ENCODE measurements around the gene ASTN2.

ASTN2 gene

GRCh38 chr9:116483622-116484491 lies 931.0 kb downstream of the ASTN2 start:
- Histone ChIP-seq H3K4me3 (no peak overlapping the region), H3K27ac (peak overlapping the region; percentile 59)
- no peak for TF ChIP-seq CTCF (IDR thresholded peaks at IDR 0.05)
- no peak for DNase-seq (ENCODE audit: low spot score)

- Histone ChIP-seq H3K27ac (peak overlapping the region; percentile 19 to 59), H3K4me3 (no peak overlapping the region)
- no peak for DNase-seq (ENCODE audit: low spot score)
- TF ChIP-seq CTCF (IDR thresholded peaks at IDR 0.05): no peak
Observed at GRCh38 chr9:116482740-116483139, 932.1 kb downstream of the ASTN2 start.

GRCh38 chr9:116480700-116481099 lies 934.2 kb downstream of the ASTN2 start:
- Histone ChIP-seq H3K27ac (no peak overlapping the region), H3K4me3 (no peak overlapping the region)
- TF ChIP-seq CTCF (IDR thresholded peaks at IDR 0.05): no peak
- no peak for DNase-seq (ENCODE audit: low spot score)

- TF ChIP-seq CTCF (IDR thresholded peaks at IDR 0.05): no peak
- DNase-seq (ENCODE audit: low spot score): no peak
- Histone ChIP-seq H3K27ac (no peak overlapping the region), H3K4me3 (no peak overlapping the region)
Observed at GRCh38 chr9:116479967-116480366, 934.9 kb downstream of the ASTN2 start.

GRCh38 chr9:116479056-116479544 lies 935.8 kb downstream of the ASTN2 start:
- no peak overlapping the region for H3K4me3 ChIP-seq
- no peak for DNase-seq (ENCODE audit: low spot score)
- TF ChIP-seq CTCF (IDR thresholded peaks at IDR 0.05): no peak
- H3K27ac ChIP-seq: no peak overlapping the region

- Histone ChIP-seq H3K27ac (peak overlapping the region; percentile 39 to 68), H3K4me3 (peak overlapping the region; percentile 7)
- no peak for DNase-seq (ENCODE audit: low spot score)
- TF ChIP-seq CTCF (IDR thresholded peaks at IDR 0.05): no peak
Observed at GRCh38 chr9:116477584-116478141, 937.2 kb downstream of the ASTN2 start.
